Gastrocnemius medialis (tissue), 4 donors: ENCODE results near the gene LY6G6C. TPM values are rescaled to one million over a fixed set of nuclear protein-coding genes. Genes with fewer than 3 reads are reported as not detected.

ENCODE experiments used
- ATAC-seq, 2 donors: fragments of 150-250 bp; one replicate each; pipeline ENCODE4 v1.9.1; 2016
- DNase-seq, 2 donors: peaks; one replicate each; pipeline ENCODE4 v3.0.0-alpha.2; 2019
- H3K27ac ChIP-seq, 4 donors: fragments of 200-600 bp; sonication (generic); 1 replicate in 1 of 4; 2 replicates in 3 of 4; pipeline ENCODE4 v1.5.1; 2016 to 2018; ENCODE audit warnings: mild to moderate bottlenecking in 2 of 4, moderate library complexity in 1 of 4
- H3K27me3 ChIP-seq, 3 donors: fragments of 200-600 bp; sonication (generic) in 2 of 3; 1 replicate in 1 of 3; 2 replicates in 2 of 3; pipeline versions ENCODE4 v1.5.1 to v1.6.0; 2016 to 2019; ENCODE audit warnings: mild to moderate bottlenecking in 1 of 3, moderate library complexity in 1 of 3
- H3K36me3 ChIP-seq, 2 donors: fragments of 200-600 bp; sonication (generic) in 1 of 2; one replicate each; pipeline ENCODE4 v1.5.1; 2017 to 2018
- H3K4me1 ChIP-seq, 2 donors: fragments of 200-600 bp; sonication (generic) in 1 of 2; one replicate each; pipeline ENCODE4 v1.5.1; 2016 to 2017; ENCODE audit warnings: mild to moderate bottlenecking in 2 of 2
- H3K4me3 ChIP-seq, 4 donors: fragments of 200-600 bp; sonication (generic) in 3 of 4; 1 replicate in 1 of 4; 2 replicates in 3 of 4; pipeline ENCODE4 v1.5.1; 2016 to 2019; ENCODE audit warnings: mild to moderate bottlenecking in 2 of 4
- H3K9me3 ChIP-seq, 3 donors: fragments of 200-600 bp; sonication (generic) in 2 of 3; 1 replicate in 1 of 3; 2 replicates in 2 of 3; pipeline ENCODE4 v1.5.1; 2016 to 2019
- CTCF ChIP-seq, 5 experiments: fragments of 450-650 bp in 3 of 5; fragments of 200-600 bp in 2 of 5; sonication (generic) in 2 of 5; IDR thresholded peaks in 4 of 5; conservative IDR thresholded peaks in 1 of 5; 1 replicate in 4 of 5; 2 replicates in 1 of 5; pipeline ENCODE4 v1.5.1; 2016 to 2019; ENCODE audit warnings: antibody characterized with exemption in 5 of 5, mild to moderate bottlenecking in 3 of 5, moderate library complexity in 3 of 5
- POLR2A ChIP-seq, 2 donors: fragments of 450-650 bp; IDR thresholded peaks; one replicate each; pipeline ENCODE4 v1.6.1; 2017; ENCODE audit warnings: antibody characterized with exemption in 2 of 2, mild to moderate bottlenecking in 2 of 2, moderate library complexity in 2 of 2
- in situ Hi-C, 4 donors: fragments of 200-750 bp; cut with MboI; loops; one replicate each; pipeline versions ENCODE4 v1.15.0 to v1.8.0; 2017; ENCODE audit warnings: low sequenced_read_pairs in 4 of 4
- intact Hi-C: fragments of 100-400 bp; cut with DNase I; formaldehyde crosslinking; loops from one replicate; pipeline ENCODE4 v1.15.1; 2023; ENCODE audit warnings: low total_unique reads
- total RNA-seq, 4 donors: library from RNA; depleted of rRNA; stranded (reverse); fragments of >200 nt; gene quantifications; one replicate each; pipeline versions ENCODE4 v1.1.0 to v1.2.3, GENCODE V29; 2016

LY6G6C gene
- total RNA-seq, 4 donors from 2014 or later, result not detected

- in situ Hi-C loops, result no loop called here
- peak within 1 kb of the TSS; percentile 47 to 68 (median 63) for H3K27ac ChIP-seq
- H3K27me3 ChIP-seq, result peaks cover 0 to 9% (median 5%) of the 10 kb centered on the region in 3 donors
- intact Hi-C loops, result loop anchor here (2.0 to 10.0 kb wide), 3 partner anchors 37 to 235 kb away; partner anchors contain the start of genes ABHD16A, DXO and VARS1
- TF ChIP-seq POLR2A (IDR thresholded peaks at IDR 0.05) (peak; percentile 31 to 52), CTCF (IDR thresholded peaks at IDR 0.05 in 4 of 5, conservative IDR thresholded peaks at IDR 0.05 in 1 of 5) (no peak)
- H3K36me3 ChIP-seq, result no peaks in the 10 kb centered on the region
- peak; percentile 99 for ATAC-seq
- DNase-seq, result peak; percentile 99
- H3K9me3 ChIP-seq, result no peaks in the 10 kb centered on the region
- H3K4me3 ChIP-seq, result peak within 1 kb of the TSS; percentile 62 to 79 (median 73)
- H3K4me1 ChIP-seq, result peaks cover 12 to 21% of the 10 kb centered on the region in 2 donors
Measured at GRCh38 chr6:31739639-31740396, 18.3 kb upstream of the LY6G6C start, which contains the start of gene MSH5. MSH5 (plus strand) TSS chr6:31740005; CDS start chr6:31740467, 462 bp downstream.

- H3K9me3 ChIP-seq, result no peaks in the 10 kb centered on the region
- H3K27ac ChIP-seq, result peak overlapping the region in 3 of 4 donors; percentile 8 to 79 (median 62)
- peaks cover 17 to 26% of the 10 kb centered on the region in 2 donors for H3K4me1 ChIP-seq
- TF ChIP-seq POLR2A (IDR thresholded peaks at IDR 0.05) (peak; percentile 26 to 36), CTCF (IDR thresholded peaks at IDR 0.05 in 4 of 5, conservative IDR thresholded peaks at IDR 0.05 in 1 of 5) (no peak)
- peaks cover 0 to 5% of the 10 kb centered on the region in 2 donors for H3K36me3 ChIP-seq
- peaks cover 0 to 9% (median 5%) of the 10 kb centered on the region in 3 donors for H3K27me3 ChIP-seq
- in situ Hi-C loops, result no loop called here
- intact Hi-C loops, result loop anchor here (2.0 to 10.0 kb wide), 2 partner anchors 35 to 237 kb away; partner anchors contain the start of genes ABHD16A and DXO
- H3K4me3 ChIP-seq, result no peak overlapping the region
- no peak for DNase-seq
- ATAC-seq, result no peak
Measured at GRCh38 chr6:31737991-31738979, 16.7 kb upstream of the LY6G6C start.

- no peak for TF ChIP-seq POLR2A (IDR thresholded peaks at IDR 0.05)
- no peak for TF ChIP-seq CTCF (IDR thresholded peaks at IDR 0.05 in 4 of 5, conservative IDR thresholded peaks at IDR 0.05 in 1 of 5)
- DNase-seq (no peak), ATAC-seq (no peak)
- in situ Hi-C loops (no loop called here), intact Hi-C loops (loop anchor here (10.0 kb wide), 1 partner anchor 237 kb away; the partner anchor contains the start of gene DXO)
- H3K27ac ChIP-seq, result peak overlapping the region; percentile 79 to 85 (median 82)
- H3K4me1 ChIP-seq, result peaks cover 17 to 26% of the 10 kb centered on the region in 2 donors
- H3K9me3 ChIP-seq, result no peaks in the 10 kb centered on the region
- peaks cover 0 to 9% (median 5%) of the 10 kb centered on the region in 3 donors for H3K27me3 ChIP-seq
- H3K36me3 ChIP-seq, result peaks cover 0 to 14% of the 10 kb centered on the region in 2 donors
- H3K4me3 ChIP-seq, result no peak overlapping the region
Measured at GRCh38 chr6:31737315-31737990, 15.9 kb upstream of the LY6G6C start.

GRCh38 chr6:31736768-31737314 is 15.3 kb upstream of the LY6G6C start:
- TF ChIP-seq POLR2A (IDR thresholded peaks at IDR 0.05), result no peak
- TF ChIP-seq CTCF (IDR thresholded peaks at IDR 0.05 in 4 of 5, conservative IDR thresholded peaks at IDR 0.05 in 1 of 5), result no peak
- H3K27me3 ChIP-seq, result peaks cover 0 to 9% (median 5%) of the 10 kb centered on the region in 3 donors
- peaks cover 17 to 26% of the 10 kb centered on the region in 2 donors for H3K4me1 ChIP-seq
- peak overlapping the region; percentile 53 to 64 (median 60) for H3K4me3 ChIP-seq
- intact Hi-C loops (loop anchor here (10.0 kb wide), 1 partner anchor 238 kb away; the partner anchor contains the start of gene DXO), in situ Hi-C loops (no loop called here)
- DNase-seq, result no peak
- peaks cover 0 to 15% of the 10 kb centered on the region in 2 donors for H3K36me3 ChIP-seq
- H3K9me3 ChIP-seq, result no peaks in the 10 kb centered on the region
- no peak for ATAC-seq
- peak overlapping the region; percentile 79 to 85 (median 82) for H3K27ac ChIP-seq
